Testis (tissue), 5 donors: ENCODE results near the gene GCC2. TPM values are rescaled to one million over a fixed set of nuclear protein-coding genes. Genes with fewer than 3 reads are reported as not detected.

Experiments
- DNase-seq: peaks from one replicate; pipeline ENCODE4 v3.0.0-alpha.2; 2019
- H3K27ac ChIP-seq, 2 donors: fragments of 200-600 bp; sonication (generic); one replicate each; pipeline ENCODE4 v1.5.1; 2019
- H3K27me3 ChIP-seq: fragments of 200-600 bp; sonication (generic); one replicate; pipeline ENCODE4 v1.5.1; 2019
- H3K36me3 ChIP-seq: fragments of 200-600 bp; sonication (generic); one replicate; pipeline ENCODE4 v1.5.1; 2017; ENCODE audit warnings: low read depth; ENCODE audit errors: missing control alignments
- H3K4me1 ChIP-seq: fragments of 200-600 bp; sonication (generic); one replicate; pipeline ENCODE4 v1.5.1; 2019
- H3K4me3 ChIP-seq, 2 donors: fragments of 200-600 bp; sonication (generic); one replicate each; pipeline ENCODE4 v1.5.1; 2017 to 2019
- H3K9me3 ChIP-seq: fragments of 200-600 bp; sonication (generic); one replicate; pipeline ENCODE4 v1.5.1; 2017
- CTCF ChIP-seq, 3 experiments: fragments of 450-650 bp in 2 of 3; fragments of 200-600 bp in 1 of 3; sonication (generic) in 1 of 3; IDR thresholded peaks; one replicate each; pipeline ENCODE4 v1.5.1; 2016 to 2019; ENCODE audit warnings: antibody characterized with exemption in 3 of 3, mild to moderate bottlenecking in 2 of 3, moderate library complexity in 1 of 3
- POLR2A ChIP-seq: fragments of 450-650 bp; IDR thresholded peaks from one replicate; pipeline ENCODE4 v1.6.1; 2017; ENCODE audit warnings: antibody characterized with exemption, mild to moderate bottlenecking, moderate library complexity
- WGBS, 2 donors: methylation state at CpG; one replicate each; pipeline ENCODE4 v1.1.5; 2018; 5-methylcytosine and 5-hydroxymethylcytosine counted together
- intact Hi-C: fragments of 100-400 bp; cut with DNase I; formaldehyde crosslinking; loops from one replicate; pipeline ENCODE4 v1.15.1; 2023; ENCODE audit warnings: low total_unique reads
- long read RNA-seq, 2 donors: transcript quantifications; one replicate each; lab custom pipeline, GENCODE V29; 2026
- polyA plus RNA-seq: library from polyadenylated mRNA; stranded (reverse); fragments of 350-450 nt; fragmentation: Illumina TruSeq; extraction: RNeasy Lipid Tissue Mini Kit (QIAGEN cat#74804); gene quantifications from one replicate; pipeline ENCODE4 v1.2.3, GENCODE V29; 2014; ENCODE audit warnings: low read depth, low replicate concordance; ENCODE audit not compliant: insufficient read depth
- total RNA-seq, 2 donors: library from RNA; depleted of rRNA; stranded (reverse); fragments of >200 nt; gene quantifications; one replicate each; pipeline ENCODE4 v1.2.3, GENCODE V29; 2016

GCC2 gene
- total RNA-seq (10 to 100 TPM; 42.2 to 59.6 TPM), polyA plus RNA-seq (5.8 TPM)
- long read RNA-seq, donor 1, partial matches to known transcripts = 9 of 9 reads
- long read RNA-seq, donor 1, other reads (novel, unspliced or antisense) = 0 of 9 reads
- long read RNA-seq, donor 2, partial matches to known transcripts = 8 of 12 reads
- long read RNA-seq, donor 2, other reads (novel, unspliced or antisense) = 0 of 12 reads

- peak; percentile 98 for DNase-seq
- intact Hi-C loops = no loop called here
- H3K4me3 ChIP-seq = peak within 1 kb of the TSS; percentile 81 to 94
- H3K27ac ChIP-seq = peak within 1 kb of the TSS; percentile 89
- TF ChIP-seq POLR2A (peak; percentile 64), CTCF (IDR thresholded peaks at IDR 0.05) (no peak)
- WGBS, 2 donors = 1% methylated on average over 35 to 52 of the region's 55 CpGs
- H3K36me3 ChIP-seq = no peaks in the 10 kb centered on the region
- H3K27me3 ChIP-seq = no peaks in the 10 kb centered on the region
- H3K4me1 ChIP-seq = no peaks in the 10 kb centered on the region
- no peaks in the 10 kb centered on the region for H3K9me3 ChIP-seq
Measured at GRCh38 chr2:108448678-108449409, at the start of gene GCC2. GCC2 (plus strand) TSS chr2:108449206; CDS start chr2:108449275, 69 bp downstream.

- no peaks in the 10 kb centered on the region for H3K27me3 ChIP-seq
- H3K27ac ChIP-seq = no peak overlapping the region
- no peak for TF ChIP-seq CTCF (IDR thresholded peaks at IDR 0.05)
- no peak for TF ChIP-seq POLR2A
- no peak overlapping the region for H3K4me3 ChIP-seq
- WGBS, 2 donors = 93 to 94% methylated on average over 2 of the region's 2 CpGs
- H3K36me3 ChIP-seq = no peaks in the 10 kb centered on the region
- DNase-seq = no peak
- intact Hi-C loops = no loop called here
- H3K9me3 ChIP-seq = no peaks in the 10 kb centered on the region
- no peaks in the 10 kb centered on the region for H3K4me1 ChIP-seq
Measured at GRCh38 chr2:108399479-108399878, 49.5 kb upstream of the GCC2 start.

- intact Hi-C loops = no loop called here
Measured at GRCh38 chr2:108401800-108402199, 47.2 kb upstream of the GCC2 start.

GRCh38 chr2:108403494-108403893, 45.5 kb upstream of the GCC2 start:
- H3K9me3 ChIP-seq = no peaks in the 10 kb centered on the region
- no peak overlapping the region for H3K4me3 ChIP-seq
- no peaks in the 10 kb centered on the region for H3K36me3 ChIP-seq
- TF ChIP-seq CTCF (IDR thresholded peaks at IDR 0.05) (no peak), POLR2A (no peak)
- H3K4me1 ChIP-seq = no peaks in the 10 kb centered on the region
- intact Hi-C loops = no loop called here
- H3K27me3 ChIP-seq = no peaks in the 10 kb centered on the region
- DNase-seq = no peak
- 50 to 56% methylated on average over 7 of the region's 7 CpGs for WGBS, 2 donors
- H3K27ac ChIP-seq = no peak overlapping the region

More at GRCh38 chr2:108401800-108402199, 47.2 kb upstream of the GCC2 start:
- H3K4me3 ChIP-seq = no peak overlapping the region
- H3K9me3 ChIP-seq = no peaks in the 10 kb centered on the region
- DNase-seq = no peak
- H3K27ac ChIP-seq = no peak overlapping the region
- H3K27me3 ChIP-seq = no peaks in the 10 kb centered on the region
- no peaks in the 10 kb centered on the region for H3K36me3 ChIP-seq
- WGBS, 2 donors = 72 to 81% methylated on average over 3 of the region's 3 CpGs
- no peaks in the 10 kb centered on the region for H3K4me1 ChIP-seq
- no peak for TF ChIP-seq POLR2A
- TF ChIP-seq CTCF (IDR thresholded peaks at IDR 0.05) = no peak
